AG08395 (cell line): Measurements from ENCODE around the gene NR2E1.

ENCODE experiments used
- DNase-seq: peaks from one replicate; pipeline ENCODE4 v3.0.0; 2012; ENCODE audit warnings: mixed read lengths, low spot score

Gene NR2E1

DNA sequence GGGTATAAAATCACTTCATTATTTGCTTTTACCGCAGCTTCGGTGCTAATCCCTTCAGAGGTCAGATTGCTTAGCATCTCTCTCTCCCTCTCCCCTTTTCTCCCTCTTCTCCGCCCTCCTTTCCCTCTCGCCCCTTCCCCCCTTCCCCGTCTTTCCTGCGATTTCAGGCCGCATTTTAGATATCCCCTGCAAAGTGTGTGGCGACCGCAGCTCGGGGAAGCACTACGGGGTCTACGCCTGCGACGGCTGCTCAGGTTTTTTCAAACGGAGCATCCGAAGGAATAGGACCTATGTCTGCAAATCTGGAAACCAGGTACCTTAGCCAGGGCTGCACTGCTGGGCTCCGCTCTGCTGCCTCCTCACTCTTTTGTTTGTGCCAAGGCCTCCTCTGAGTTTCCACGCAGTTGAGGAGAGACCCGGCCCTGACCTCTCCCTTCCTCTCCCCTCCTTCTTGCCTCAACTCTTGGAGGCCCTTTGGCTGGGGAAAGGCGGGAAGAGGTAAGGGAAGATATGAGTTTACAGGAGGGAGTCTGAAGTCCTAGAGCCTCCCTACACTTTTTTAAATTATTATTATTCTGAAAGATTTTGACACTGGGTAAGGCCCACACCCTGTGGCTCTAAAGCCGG is 5.6 kb downstream of the NR2E1 start:
- no peak for DNase-seq

DNA sequence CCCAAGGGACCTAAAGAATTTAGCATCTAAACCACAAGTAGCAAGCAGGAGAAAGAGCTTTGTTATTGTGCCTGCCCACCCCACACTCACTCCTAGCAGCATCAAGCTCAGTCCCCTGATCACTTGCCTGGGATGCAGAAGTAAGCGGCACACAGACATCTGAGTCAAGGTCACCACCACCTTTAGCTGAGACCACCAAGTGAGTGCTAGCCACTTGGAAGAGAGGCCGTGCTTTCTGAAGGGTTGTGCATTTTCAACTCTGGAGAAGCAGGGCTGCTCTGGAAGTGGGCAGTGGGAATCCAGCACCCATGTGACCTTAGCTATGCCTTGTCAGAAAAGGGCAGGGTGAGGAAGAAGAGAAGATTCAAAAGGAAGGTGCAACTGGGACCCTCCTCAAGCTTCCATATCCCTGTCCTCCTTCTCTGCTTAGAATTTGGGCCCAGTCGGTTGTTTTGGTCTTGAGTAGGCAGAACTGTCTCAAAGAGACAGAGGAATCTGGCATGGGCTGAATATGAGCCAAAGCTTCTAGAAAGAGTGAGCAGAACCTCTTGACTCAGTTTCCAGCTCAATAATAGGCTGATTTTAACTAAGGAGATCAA is 6.2 kb downstream of the NR2E1 start:
- DNase-seq, result no peak

DNA sequence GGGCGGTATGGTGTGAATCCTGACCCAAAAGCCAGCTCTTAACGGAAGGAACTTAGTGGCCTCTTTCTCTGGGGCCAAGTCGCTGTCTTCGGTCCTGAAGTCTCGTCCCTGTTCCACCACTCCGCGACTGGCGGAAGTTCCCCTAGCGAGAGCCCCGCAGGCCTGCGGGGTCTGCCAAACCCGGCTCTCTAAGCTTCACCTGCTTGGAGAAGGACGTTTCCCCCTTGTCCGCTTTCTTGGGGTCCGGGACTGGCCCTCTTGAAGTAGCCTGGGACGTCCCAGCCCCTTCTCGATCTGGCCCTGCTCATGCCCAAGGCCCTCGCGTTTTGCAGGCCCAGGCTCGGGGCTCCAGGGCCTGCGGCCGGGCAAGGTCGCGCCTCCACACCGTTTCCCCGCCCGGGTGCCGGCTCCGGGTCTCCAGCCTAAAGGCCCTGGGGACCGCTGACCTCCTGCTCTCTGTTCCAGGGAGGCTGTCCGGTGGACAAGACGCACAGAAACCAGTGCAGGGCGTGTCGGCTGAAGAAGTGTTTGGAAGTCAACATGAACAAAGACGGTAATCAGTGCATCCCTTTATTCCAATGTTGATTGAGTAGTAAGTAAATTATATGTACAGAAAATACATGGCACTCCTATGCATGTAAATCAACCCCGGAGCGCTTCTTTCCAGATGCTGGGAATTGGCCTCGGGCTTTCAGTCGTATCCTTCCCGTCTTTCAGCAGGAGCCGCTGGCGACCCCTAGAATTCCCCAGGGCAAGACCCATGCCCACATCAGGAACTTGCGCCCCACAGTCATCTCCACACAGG is 8.8 kb downstream of the NR2E1 start:
- DNase-seq, result peak; percentile 57

DNA sequence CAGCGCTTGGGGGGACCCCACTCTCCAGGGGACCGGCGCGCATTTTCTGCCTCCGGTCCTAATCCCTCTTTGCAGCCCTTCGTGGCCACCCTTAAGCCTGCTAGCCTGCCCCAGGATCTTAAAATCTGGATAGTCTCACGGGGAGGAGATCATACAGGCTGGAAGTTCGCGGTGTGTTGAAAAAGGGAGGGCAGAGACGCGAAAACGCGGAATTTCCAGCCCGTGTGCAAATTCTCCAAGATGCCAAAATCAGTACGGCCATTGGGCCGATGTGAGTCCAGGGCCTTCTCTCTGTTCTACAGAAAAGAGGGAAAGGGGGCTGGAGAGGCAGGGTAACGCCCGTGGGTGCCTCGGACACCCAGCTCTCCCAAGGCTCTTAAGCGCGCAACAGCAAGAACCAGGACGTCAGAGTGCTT is 9.4 kb downstream of the NR2E1 start:
- no peak for DNase-seq

DNA sequence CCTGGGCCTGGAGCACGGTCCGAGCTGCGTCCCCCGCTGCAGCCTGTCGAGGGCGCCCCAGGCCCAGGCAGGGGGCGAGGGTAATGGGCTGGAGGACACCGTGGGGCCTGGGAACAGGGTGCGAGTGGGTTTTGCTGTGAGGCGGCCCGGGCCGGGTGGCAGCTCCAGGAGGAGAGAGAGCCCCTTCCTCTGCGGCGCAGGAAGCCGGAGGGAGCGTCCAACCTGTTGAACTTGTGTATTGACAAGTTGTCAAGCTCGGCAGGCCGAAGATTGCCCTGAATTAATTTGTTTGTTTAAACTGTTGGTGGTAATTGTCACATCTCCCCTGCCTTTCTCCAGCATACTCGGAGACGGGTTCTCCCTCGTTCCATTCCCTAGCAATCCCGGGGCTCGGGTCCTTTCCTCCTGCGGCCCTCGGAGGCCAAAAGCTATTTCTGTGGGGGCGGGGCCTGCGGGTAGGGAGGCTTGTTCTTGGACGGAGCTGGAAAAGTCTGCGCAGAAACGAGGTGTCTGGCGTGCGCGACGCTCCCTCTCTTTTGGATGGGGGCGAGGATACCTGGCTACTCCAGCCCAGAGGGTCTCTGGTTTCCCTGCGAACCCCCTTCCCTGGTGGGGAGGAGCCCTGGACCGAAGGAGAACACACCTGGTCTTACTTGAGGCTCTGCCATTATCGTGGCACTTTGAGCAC is 9.9 kb downstream of the NR2E1 start:
- DNase-seq, result no peak

DNA sequence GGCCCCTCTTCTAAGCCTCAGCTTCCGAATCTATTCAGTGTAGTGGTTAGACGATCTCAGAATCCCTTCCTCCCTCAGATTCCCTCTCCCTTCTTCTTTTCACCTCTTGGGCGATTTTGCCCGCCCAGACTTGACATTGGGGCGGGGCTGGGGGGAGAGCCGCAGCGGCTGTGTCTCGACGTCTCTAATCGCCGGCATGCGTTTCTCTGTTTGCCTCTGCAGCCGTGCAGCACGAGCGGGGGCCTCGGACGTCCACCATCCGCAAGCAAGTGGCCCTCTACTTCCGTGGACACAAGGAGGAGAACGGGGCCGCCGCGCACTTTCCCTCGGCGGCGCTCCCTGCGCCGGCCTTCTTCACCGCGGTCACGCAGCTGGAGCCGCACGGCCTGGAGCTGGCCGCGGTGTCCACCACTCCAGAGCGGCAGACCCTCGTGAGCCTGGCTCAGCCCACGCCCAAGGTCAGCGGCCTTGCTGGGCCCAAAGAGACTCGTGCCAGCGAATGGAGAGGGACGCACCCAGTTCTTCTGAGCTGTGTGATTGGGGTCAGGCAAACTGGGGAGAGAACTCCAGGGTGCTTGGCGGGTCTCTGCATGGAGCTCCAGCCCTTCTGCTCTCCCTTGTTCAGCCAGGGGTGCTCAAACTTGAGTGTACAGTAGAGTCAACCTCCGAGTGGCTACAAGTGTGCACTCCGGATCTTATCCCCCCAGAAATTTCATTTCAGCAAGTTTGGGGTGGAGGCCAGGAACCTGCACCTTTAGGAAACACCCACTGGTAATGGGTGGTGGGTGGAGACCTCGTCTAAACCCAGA is 10.7 kb downstream of the NR2E1 start:
- DNase-seq, result no peak

DNA sequence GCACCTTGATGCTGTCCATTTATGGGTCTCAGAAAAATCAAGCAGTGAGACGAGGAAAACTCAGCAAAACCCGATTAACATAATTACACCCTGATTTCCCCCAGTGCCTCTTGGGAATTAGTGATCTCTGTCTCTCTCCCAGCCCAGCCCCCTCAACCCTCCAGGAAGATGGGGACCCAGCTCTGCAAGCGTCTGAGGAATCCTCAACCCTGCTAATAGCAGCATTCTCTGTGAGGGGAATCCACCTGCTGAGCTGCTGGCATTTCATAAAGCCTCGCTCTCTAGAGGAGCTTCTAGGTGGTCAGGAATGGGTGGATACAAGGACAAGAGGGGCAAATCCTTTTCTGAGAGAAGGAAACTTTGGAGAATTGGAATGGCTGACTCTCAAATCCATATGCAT is 13.9 kb downstream of the NR2E1 start:
- no peak for DNase-seq

DNA sequence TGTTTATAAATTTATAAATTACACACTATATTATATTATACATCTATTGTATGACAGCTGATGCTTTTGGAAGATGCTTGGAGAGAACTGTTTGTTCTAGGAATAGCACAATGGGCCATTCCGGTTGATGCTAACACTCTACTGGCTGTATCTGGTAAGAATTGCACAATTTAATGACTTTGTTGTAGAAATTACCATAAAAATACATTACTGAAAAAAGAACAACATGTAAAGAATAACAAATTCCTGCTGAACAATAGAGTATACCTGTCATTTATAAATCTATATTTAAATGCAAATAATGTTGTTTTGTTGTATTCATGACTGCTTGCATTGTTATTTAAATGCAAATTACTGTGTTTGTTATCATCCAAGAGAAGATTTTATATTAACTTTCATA is 14.4 kb downstream of the NR2E1 start:
- no peak for DNase-seq

DNA sequence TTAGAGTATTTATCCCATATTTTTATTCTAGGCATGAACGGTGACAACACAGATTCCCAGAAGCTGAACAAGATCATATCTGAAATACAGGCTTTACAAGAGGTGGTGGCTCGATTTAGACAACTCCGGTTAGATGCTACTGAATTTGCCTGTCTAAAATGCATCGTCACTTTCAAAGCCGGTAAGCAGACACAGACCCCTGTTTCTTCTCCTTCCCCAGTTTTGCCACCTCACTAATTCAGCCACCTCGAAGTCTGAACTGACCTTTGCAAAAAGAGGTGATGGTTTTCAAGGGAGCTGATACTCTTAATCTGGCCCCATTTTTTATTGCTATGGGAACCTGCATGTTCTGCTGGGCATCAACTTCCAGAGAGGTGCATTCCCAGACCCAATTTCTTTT is 15.0 kb downstream of the NR2E1 start:
- no peak for DNase-seq

DNA sequence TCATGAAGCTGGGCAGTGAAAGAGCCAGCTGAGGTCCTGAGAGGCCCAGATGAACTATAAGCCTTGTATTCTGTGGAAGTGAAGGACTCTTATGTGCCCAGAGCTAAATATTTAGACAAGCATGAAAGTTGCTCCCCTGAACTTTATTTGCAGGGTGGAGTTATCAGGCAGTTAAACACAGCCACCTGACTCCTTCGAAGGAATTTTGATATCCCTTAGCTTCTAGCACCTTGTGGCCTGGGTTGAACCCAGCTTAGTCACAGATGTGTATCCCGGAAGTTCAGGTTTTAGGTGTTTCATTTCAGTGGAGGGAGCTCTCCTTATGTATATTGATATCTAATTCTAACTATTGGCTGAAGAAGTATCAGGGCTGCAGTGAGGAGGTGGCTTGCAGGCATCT is 20.4 kb downstream of the NR2E1 start:
- no peak for DNase-seq

DNA sequence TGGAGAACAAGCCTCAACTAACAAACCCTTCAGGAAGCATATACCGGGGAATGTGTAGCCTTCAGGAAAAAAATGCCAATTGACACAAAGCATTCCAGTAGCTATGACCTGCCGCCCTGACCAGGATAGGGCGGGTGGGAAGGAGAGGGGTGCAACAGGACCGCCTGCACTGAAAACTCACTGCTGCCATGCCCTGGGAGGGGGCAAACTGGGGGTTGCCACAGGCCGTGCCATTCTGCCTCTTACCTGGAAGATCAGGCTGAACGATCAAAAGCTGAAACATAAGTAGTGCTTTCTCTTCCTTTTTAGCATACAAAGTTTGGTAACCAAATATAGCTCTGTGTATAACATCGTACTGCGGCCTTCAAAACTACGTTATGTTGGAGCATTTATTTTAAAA is 21.7 kb downstream of the NR2E1 start:
- no peak for DNase-seq

DNA sequence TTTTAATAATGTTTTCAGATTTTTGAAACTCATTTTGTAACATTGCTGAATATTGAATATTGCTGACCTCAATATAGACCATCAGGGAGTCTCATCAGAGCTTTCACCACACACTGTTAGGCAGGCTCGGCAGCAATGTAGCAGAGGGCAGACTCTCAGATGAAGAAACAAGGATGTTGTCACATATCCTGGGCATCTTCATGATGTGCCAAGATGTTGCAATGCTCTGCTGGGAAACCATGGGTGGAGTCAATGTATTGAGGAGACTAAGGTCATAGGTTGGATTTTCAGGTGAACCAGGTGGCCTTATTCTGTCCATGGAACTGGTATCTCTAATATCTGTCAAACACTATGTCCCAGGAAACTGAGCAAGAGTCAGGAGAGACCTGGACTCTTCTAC is 27.3 kb downstream of the NR2E1 start:
- no peak for DNase-seq

DNA sequence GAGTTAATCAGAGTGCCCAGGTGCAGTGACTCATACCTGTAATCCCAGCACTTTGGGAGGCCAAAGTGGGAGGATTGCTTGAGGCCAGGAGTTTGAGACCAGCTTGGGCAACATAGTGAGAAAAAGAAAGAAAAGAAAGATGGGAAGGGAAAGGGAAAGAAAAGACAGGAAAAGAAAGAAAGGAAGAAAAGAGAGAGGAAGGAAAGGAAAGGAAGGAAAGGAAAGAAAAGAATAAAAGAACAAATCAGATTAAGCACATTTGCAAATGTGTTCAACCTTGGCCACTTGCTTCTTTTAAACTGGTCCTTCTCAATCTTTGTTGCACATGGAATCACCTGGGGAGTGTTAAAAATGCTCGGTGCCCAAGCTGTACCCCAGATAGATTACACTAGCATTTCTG is 28.0 kb downstream of the NR2E1 start:
- DNase-seq, result no peak

DNA sequence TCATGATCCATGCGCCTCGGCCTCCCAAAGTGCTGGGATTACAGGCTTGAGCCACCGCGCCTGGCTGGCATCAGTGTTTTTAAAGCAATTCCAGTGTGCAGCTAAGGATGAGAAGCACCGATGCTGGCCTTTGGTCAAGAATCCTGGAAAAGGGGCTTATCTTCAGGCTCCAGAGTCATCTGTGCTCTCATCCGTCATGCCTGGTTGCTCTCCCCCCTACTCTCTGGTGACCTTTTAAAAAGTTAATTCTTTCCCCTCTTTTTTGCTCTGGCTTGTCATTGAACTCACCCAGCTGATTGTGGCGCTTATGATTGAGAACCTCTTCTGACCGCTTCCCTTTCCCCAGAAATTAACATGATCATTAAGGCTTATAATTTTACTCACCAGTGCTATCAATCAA is 28.7 kb downstream of the NR2E1 start:
- DNase-seq, result no peak

DNA sequence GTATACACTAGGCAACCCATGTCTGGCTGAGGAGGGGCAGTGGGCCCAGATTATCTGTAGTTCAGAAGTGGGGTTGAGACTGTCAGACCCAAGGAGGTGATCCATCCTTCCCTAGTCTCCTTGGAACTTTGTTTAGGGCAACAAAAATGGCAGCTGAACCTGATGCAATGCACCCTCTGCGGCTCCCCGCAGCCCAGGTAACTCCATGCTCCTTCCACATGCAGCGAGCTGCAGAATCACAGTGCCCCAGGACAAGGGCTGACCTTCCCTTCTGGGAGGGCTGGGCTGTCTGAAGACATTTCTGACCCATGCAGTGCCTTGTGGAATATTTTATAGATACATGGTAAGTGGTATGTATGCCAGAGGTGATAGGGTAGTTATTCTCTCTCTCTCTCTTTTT is 29.4 kb downstream of the NR2E1 start:
- no peak for DNase-seq

DNA sequence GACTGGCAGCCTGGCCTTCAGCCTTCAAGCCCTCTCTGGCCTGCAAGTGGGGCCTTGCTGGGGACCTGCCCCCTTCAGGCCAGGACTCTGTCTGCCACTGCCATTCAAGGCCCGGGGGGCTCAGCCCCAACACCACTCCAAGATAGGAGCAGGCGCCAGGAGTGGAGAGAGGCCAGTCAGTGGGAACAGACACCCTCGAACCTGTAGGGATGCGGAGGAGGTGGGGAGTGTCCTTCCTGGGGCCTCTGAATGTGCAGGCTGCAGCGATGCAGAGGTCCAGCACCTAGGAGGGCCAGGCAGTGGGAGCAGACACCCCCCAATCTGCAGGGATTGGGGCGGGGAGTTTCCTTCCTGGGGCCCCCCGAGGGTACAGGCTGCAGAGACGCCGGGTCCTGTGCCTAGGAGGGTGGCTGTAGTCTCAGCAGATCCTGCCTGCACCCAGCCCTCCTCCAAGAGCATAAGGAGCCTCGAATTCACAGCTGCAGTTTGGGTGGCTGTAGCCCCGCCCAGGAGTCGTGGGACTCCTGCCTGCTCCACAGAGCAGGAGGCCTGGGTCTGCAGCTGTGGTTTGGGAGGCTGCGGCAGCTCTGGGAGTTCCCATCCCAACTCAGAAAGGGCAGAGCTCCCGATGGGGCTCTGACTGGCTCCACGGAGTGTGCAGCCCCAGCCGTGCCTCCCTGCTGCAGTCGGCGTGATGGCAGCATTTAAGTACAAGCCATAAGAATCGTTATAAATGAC is 33.1 kb downstream of the NR2E1 start:
- no peak for DNase-seq

DNA sequence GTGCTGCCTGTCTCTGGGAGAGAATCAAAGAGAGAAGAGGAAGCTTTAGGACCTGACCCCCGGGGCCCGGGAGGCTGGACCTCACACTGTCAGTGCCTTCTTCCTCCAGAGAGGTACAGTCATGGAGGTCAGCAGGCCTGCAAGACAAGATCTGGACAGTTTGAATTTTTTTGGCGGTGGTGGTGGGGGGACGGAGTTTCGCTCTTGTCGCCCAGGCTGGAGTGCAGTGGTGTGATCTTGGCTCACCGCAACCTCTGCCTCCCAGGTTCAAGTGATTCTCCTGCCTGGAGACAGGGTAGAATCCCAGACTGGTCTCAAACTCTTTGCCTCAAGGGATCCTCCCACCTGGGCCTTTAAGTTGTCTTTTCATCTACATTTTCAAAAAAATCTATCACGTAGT is 34.4 kb downstream of the NR2E1 start:
- DNase-seq, result no peak

DNA sequence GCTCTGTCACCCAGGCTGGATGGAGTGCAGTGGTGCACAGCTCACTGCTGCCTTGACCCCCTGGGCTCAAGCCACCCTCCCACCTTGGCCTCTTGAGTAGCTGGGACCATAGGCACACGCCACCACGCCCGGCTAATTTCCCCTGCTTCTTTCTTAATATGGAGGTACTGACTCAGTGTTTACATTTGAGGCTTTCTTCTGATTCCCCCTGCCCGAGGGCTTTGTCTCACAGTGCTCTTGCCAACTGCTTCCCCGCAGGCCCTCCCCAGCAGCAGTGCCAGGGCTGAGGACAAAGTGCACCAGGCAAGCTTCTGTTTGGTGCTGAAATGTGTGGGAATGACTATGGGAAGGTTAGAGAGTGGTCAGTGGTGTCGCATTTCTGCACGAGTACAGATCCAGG is 34.8 kb downstream of the NR2E1 start:
- DNase-seq, result no peak

DNA sequence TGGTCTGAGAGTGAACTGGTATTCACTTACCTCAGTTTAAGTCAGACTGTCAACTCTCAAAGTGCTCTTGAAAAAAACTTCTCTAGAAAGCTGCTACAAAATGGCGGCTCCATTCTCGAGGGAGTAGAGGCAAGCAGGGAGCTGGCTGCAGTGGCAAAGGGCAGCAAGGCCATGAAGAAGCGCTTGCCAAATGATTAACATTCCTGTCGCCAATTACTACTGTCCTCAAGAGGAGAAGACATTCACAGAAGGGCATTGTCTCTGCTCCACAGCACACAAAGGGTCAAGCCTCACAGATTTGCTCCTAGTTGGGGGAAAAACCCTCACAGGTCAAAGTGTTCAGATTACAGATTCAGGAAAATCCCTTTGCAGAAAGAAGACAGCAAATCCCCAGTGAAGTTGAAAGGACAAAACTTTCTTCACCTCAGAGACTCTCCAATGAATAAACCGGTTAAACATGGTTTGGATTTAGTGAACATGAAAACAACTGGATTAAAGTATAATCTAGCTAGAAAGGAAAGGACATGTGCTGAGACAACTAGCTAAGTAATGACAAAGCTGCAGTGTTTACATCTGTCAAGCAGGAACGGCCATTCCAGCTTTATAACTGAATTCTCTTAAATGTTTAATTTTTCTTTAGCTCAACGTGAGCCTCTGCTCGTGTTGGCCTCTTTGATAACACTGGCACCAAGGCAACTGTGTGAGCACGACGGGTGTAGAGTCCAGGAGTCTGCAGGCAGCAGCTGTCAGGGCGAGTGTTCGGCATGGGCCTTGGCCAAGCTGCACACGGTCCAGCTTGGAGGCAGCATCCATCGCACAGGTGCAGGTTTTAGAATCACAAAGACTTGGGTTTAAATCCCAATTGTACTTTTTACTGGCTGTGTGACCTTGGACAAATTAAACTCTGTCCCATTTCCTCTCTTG is 37.6 kb downstream of the NR2E1 start:
- DNase-seq, result no peak

DNA sequence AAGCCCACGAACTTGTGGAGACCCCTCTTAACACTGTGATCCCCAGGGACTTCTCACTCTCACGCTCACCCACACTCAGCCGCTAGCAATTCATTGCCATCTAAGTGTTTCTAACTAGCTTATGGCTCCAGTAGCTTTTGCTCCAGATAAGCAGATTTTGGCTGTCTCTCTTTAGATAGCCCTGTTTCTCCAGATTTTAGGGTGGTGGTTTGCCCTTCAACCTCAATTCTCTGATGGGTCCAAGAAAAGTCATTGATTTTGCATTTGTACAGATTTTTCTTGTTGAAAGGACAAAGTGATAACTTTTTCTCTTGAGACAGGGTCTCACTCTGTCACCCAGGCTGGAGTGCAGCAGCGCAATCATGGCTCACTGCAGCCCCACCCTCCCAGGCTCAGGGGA is 41.2 kb downstream of the NR2E1 start:
- DNase-seq, result no peak
